GM12875 (cell line): Measurements from ENCODE around the gene CNIH2.
"Not testable (repeated sequence)": the region's sequence is repeated elsewhere in the genome, so short reads cannot be mapped to it uniquely, and the experiment has no call there.

Source experiments
- H3K4me3 ChIP-seq: one replicate; pipeline ENCODE4 v1.5.1; 2011; ENCODE audit warnings: low read depth, low read length, control low read depth
- TF ChIP-seq, protein P1 (sequence below): IDR thresholded peaks from 2 replicates; pipeline ENCODE4 v1.5.1; 2011; ENCODE audit warnings: low read depth, mild to moderate bottlenecking, control low read depth, inconsistent platforms, low read length, moderate library complexity, borderline replicate concordance; ENCODE audit not compliant: insufficient read depth

CNIH2 gene

DNA sequence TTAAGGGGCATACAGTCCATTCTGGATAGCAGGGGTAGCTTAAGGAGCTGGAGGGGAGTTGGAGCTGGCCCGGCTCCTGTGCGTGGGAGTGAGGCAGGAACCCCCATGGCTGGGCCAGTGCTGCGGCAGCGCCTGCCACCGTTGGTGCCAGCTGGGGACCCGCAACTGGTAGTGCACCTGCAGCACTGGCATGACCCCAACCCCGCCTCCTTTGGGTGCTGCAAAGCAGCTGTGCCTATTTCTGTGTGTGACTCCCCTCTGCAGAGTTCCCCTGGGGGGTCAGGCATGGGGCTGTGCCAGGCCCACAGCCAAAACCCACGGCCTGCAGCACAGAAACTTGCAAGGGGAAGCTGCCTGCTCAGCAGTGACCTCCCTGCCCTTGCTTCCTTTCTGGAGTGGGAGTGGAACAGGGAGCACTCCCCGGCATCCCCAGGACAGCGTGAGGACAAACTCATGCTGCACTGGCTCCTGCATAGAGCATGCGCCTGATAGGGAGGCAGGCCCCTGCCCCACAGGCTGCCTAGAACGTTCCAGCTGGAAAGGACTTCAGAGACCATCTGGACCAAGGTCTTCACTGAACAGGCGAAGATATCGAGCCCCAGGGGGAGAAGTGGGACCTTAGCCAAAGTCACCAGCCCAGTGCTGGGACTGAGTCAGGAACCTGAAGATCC is 35.7 kb upstream of the CNIH2 start:
- no peak overlapping the region for H3K4me3 ChIP-seq
- TF ChIP-seq, protein P1, sequence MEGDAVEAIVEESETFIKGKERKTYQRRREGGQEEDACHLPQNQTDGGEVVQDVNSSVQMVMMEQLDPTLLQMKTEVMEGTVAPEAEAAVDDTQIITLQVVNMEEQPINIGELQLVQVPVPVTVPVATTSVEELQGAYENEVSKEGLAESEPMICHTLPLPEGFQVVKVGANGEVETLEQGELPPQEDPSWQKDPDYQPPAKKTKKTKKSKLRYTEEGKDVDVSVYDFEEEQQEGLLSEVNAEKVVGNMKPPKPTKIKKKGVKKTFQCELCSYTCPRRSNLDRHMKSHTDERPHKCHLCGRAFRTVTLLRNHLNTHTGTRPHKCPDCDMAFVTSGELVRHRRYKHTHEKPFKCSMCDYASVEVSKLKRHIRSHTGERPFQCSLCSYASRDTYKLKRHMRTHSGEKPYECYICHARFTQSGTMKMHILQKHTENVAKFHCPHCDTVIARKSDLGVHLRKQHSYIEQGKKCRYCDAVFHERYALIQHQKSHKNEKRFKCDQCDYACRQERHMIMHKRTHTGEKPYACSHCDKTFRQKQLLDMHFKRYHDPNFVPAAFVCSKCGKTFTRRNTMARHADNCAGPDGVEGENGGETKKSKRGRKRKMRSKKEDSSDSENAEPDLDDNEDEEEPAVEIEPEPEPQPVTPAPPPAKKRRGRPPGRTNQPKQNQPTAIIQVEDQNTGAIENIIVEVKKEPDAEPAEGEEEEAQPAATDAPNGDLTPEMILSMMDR, result no peak

DNA sequence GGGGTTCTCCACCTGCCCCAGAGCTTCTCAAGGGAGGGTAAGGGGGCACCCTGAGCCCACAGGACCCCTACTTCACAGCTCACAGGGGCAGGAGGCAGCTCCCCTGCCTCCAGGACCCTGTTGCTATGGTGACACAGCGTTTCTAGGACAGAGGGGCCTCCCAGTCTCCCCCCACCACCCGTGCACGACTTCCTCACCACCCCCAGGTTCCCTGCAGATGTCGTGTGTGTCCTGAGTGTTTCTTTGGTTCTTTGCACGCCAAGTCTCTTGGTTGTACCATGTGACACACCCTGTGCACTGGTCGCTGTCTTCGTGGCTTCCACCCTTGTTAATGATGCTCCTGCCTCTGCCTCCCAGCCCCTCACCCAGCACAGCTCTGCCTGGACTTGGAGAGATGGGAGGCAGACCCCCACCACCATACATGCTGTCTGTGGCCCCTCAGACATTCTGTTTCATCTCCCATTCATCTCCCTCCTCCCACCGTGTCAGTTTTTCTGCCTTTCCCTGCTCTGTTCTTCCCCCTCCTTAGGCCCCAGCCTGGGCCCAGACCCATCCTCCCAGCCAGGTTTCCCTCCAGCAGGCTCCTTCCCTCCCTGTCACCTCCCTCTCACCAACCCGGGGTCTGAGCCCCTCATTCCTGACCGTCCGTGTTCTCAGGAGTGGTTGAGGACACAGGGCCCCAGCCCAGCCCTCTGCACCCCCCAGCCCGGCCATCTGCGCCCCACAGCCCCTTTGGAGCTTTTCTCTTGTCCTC is 34.0 kb upstream of the CNIH2 start:
- TF ChIP-seq, protein P1, result no peak
- H3K4me3 ChIP-seq, result no peak overlapping the region

DNA sequence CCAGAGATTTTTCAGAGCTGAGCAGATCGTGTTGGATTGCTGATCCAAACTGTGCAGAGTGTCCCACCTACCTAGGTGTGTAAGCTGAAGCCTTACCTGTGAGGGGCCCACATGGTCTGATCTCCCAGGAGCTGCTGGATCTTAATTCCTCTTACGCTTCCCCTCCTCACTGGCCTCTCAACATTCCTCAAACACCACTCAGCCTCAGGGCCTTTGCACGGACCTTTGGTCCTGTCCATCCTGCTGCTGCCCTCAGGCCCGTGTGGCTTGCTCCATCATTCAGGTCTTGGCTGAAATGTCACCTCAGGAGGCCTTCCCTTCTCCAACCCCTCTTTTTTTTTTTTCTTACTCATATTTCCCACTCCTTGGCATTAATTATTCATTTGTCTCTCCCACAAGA is 30.7 kb upstream of the CNIH2 start:
- no peak overlapping the region for H3K4me3 ChIP-seq
- TF ChIP-seq, protein P1, result no peak

DNA sequence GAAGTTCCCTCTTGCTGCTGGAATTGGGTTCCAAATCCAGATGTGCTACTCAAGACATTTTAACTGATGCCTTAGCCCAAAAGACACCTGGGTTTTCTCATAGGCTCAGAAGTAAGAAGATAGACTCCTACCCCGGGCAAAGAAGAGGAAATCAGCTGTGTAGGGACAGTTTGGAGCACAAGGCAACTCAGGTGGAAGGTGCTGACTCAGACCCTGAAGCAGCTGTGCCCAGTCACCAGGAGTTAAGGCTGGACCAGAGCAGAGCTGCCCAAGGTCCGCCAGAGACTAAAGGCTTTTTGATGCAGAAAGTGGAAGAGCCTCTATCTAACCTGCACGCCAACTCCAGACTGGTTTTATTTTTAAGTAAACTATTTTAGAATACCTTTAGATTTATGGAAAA is 30.2 kb upstream of the CNIH2 start:
- no peak overlapping the region for H3K4me3 ChIP-seq
- TF ChIP-seq, protein P1, result no peak

DNA sequence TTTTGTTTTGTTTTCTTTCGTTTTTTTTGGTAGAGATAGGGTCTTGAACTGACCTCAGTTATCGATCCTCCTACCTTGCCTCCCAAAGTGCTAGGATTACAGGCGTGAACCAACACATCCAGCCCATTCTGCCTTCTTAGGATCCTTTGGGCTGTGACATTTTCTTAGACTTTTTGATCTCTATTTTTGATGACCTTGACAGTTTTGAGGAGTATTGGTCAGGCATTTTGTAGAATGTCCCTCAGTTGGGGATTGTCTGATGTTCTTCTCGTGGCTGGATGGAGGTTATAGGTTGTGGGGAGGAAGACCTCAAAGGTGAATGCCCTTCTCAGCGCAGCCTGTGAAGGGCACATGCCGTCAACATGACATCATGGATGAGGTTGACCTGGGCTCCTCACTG is 29.1 kb upstream of the CNIH2 start:
- TF ChIP-seq, protein P1, result no peak
- H3K4me3 ChIP-seq, result no peak overlapping the region

DNA sequence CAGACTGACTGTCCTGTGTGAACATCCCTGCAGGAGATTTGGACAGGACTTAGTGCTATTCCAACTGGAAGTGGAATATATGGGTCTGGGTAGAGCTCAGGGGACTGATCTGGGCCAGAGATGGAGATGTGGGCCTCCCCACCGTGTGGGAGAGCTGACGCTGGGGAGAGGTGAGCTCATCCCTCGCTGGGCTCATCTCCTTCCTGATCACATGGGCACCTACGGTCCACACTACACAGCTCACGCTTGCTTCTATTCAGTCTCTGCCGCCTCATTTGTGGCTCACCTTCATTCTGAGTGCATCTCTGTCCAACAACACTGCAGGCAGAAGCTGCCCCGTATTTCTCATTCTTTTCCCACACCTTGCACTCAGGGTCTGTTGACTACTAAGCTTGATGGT is 26.2 kb upstream of the CNIH2 start:
- H3K4me3 ChIP-seq, result no peak overlapping the region
- TF ChIP-seq, protein P1, result no peak

DNA sequence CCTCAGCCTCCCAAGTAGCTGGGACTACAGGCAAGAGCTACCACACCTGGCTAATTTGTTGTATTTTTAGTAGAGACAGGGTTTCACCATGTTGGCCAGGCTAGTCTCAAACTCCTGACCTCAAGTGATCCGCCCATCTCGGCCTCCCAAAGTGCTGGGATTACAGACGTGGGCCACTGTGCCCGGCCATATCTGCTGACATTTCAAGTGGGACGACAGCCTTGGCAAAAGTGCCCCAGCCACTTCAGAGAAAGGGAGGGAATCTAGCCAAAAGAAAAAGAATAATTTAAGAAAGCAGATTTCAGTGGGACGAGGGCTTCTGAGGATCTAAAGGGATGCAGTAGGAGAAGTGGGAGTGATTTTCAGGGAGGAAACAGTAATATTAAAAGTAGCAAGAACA is 24.9 kb upstream of the CNIH2 start:
- H3K4me3 ChIP-seq, result not testable (repeated sequence)
